Liver (tissue), 9 donors: ENCODE results near the gene EPB41L2. TPM values are rescaled to one million over a fixed set of nuclear protein-coding genes. Genes with fewer than 3 reads are reported as not detected.

Experiments
- DNase-seq: peaks from one replicate; pipeline ENCODE4 v3.0.0-alpha.2; 2017; ENCODE audit warnings: low spot score
- H3K27ac ChIP-seq, 2 donors: one replicate each; pipeline ENCODE4 v1.7.0; 2013; ENCODE audit warnings: inconsistent platforms in 2 of 2, low read length in 2 of 2, control low read depth in 1 of 2, low read depth in 1 of 2, mild to moderate bottlenecking in 1 of 2
- H3K27me3 ChIP-seq, 4 donors: one replicate each; pipeline versions ENCODE4 v1.6.1 to v1.7.0; 2013; ENCODE audit warnings: low read length in 3 of 4, inconsistent platforms in 1 of 4, mild to moderate bottlenecking in 1 of 4, moderate library complexity in 1 of 4; ENCODE audit not compliant: control insufficient read depth in 4 of 4, insufficient read depth in 4 of 4
- H3K36me3 ChIP-seq, 4 donors: one replicate each; pipeline versions ENCODE4 v1.6.1 to v1.7.0; 2013; ENCODE audit warnings: low read length in 3 of 4, mild to moderate bottlenecking in 3 of 4, low read depth in 1 of 4, moderate library complexity in 1 of 4; ENCODE audit not compliant: control insufficient read depth in 4 of 4, insufficient read depth in 3 of 4
- H3K4me1 ChIP-seq, 4 donors: one replicate each; pipeline versions ENCODE4 v1.6.1 to v1.7.0; 2013; ENCODE audit warnings: low read length in 3 of 4, mild to moderate bottlenecking in 3 of 4, moderate library complexity in 1 of 4; ENCODE audit not compliant: control insufficient read depth in 4 of 4, insufficient read depth in 4 of 4
- H3K4me3 ChIP-seq, 3 donors: one replicate each; pipeline versions ENCODE4 v1.6.1 to v1.7.0; 2013; ENCODE audit warnings: low read length in 3 of 3, control low read depth in 1 of 3, low read depth in 1 of 3, mild to moderate bottlenecking in 1 of 3
- H3K9ac ChIP-seq, 2 donors: one replicate each; pipeline ENCODE4 v1.7.0; 2013; ENCODE audit warnings: low read length in 2 of 2, mild to moderate bottlenecking in 2 of 2, moderate library complexity in 2 of 2, control low read depth in 1 of 2, low read depth in 1 of 2
- H3K9me3 ChIP-seq, 4 donors: one replicate each; pipeline versions ENCODE4 v1.6.1 to v1.7.0; 2013; ENCODE audit warnings: low read length in 3 of 4; ENCODE audit not compliant: control insufficient read depth in 4 of 4
- EGR1 ChIP-seq, 2 donors: IDR thresholded peaks; 2 replicates each; pipeline ENCODE4 v1.6.1; 2016 to 2018; ENCODE audit warnings: antibody characterized with exemption in 2 of 2, low read depth in 2 of 2
- FOXA1 ChIP-seq: IDR thresholded peaks from 2 replicates; pipeline ENCODE4 v1.6.1; 2016; ENCODE audit warnings: antibody characterized with exemption
- FOXA2 ChIP-seq: IDR thresholded peaks from 2 replicates; pipeline ENCODE4 v1.6.1; 2016; ENCODE audit warnings: antibody characterized with exemption
- GABPA ChIP-seq, 2 donors: IDR thresholded peaks in 1 of 2; conservative IDR thresholded peaks in 1 of 2; 2 replicates each; pipeline ENCODE4 v1.6.1; 2016; ENCODE audit warnings: antibody characterized with exemption in 2 of 2, mild to moderate bottlenecking in 1 of 2, moderate library complexity in 1 of 2
- HNF4A ChIP-seq, 2 donors: conservative IDR thresholded peaks; 2 replicates each; pipeline ENCODE4 v1.6.1; 2016; ENCODE audit warnings: antibody characterized with exemption in 2 of 2, mild to moderate bottlenecking in 2 of 2
- HNF4G ChIP-seq: IDR thresholded peaks from 2 replicates; pipeline ENCODE4 v1.6.1; 2016; ENCODE audit warnings: antibody characterized with exemption
- JUND ChIP-seq, 2 donors: IDR thresholded peaks; 2 replicates each; pipeline ENCODE4 v1.6.1; 2016; ENCODE audit warnings: antibody characterized with exemption in 2 of 2
- NR2F2 ChIP-seq: IDR thresholded peaks from 2 replicates; pipeline ENCODE4 v1.6.1; 2016; ENCODE audit warnings: antibody characterized with exemption
- RAD21 ChIP-seq, 2 donors: IDR thresholded peaks; 2 replicates each; pipeline ENCODE4 v1.6.1; 2016; ENCODE audit warnings: antibody characterized with exemption in 2 of 2, mild to moderate bottlenecking in 2 of 2
- RXRA ChIP-seq, 2 donors: IDR thresholded peaks; 2 replicates each; pipeline ENCODE4 v1.6.1; 2017 to 2018; ENCODE audit warnings: antibody characterized with exemption in 2 of 2, mild to moderate bottlenecking in 1 of 2
- SP1 ChIP-seq: IDR thresholded peaks from 2 replicates; pipeline ENCODE4 v1.6.1; 2018; ENCODE audit warnings: antibody characterized with exemption, mild to moderate bottlenecking
- TAF1 ChIP-seq: conservative IDR thresholded peaks from 2 replicates; pipeline ENCODE4 v1.6.1; 2016; ENCODE audit warnings: antibody characterized with exemption, mild to moderate bottlenecking
- YY1 ChIP-seq: IDR thresholded peaks from 2 replicates; pipeline ENCODE4 v1.6.1; 2016; ENCODE audit warnings: antibody characterized with exemption, mild to moderate bottlenecking
- WGBS: extraction: QIAGEN DNeasy Blood & Tissue Kit; methylation state at CpG from one replicate; pipeline ENCODE4 v1.1.7; 2013; 5-methylcytosine and 5-hydroxymethylcytosine counted together
- polyA plus RNA-seq, 2 donors: library from polyadenylated mRNA; stranded (reverse) in 1 of 2; unstranded in 1 of 2; fragments of 200-250 nt in 1 of 2; fragments of >200 nt in 1 of 2; fragmentation: Nextera tagmentation in 1 of 2; extraction: Ambion mirVana in 1 of 2; gene quantifications; one replicate each; pipeline versions ENCODE4 v1.2.1 to v1.2.3, GENCODE V29; 2013 to 2015
- total RNA-seq, 2 donors: library from RNA; depleted of rRNA; stranded (reverse); fragments of >200 nt; gene quantifications; one replicate each; pipeline ENCODE4 v1.2.3, GENCODE V29; 2014
- TF ChIP-seq, protein P1 (sequence below): fragments of 150-350 bp; IDR thresholded peaks from 2 replicates; pipeline ENCODE4 v1.5.1; 2017; ENCODE audit warnings: improper control_type of control experiment, low read depth, low read length; ENCODE audit not compliant: missing input control
- TF ChIP-seq, protein P2 (sequence below): IDR thresholded peaks from 2 replicates; pipeline ENCODE4 v1.6.1; 2016; ENCODE audit warnings: antibody characterized with exemption
- TF ChIP-seq, protein P3 (sequence below): IDR thresholded peaks from 2 replicates; pipeline ENCODE4 v1.6.1; 2016; ENCODE audit warnings: antibody characterized with exemption, mild to moderate bottlenecking
- TF ChIP-seq, protein P4 (sequence below): IDR thresholded peaks from 2 replicates; pipeline ENCODE4 v1.6.1; 2016; ENCODE audit warnings: antibody characterized with exemption
- TF ChIP-seq, protein P5 (sequence below): IDR thresholded peaks from 2 replicates; pipeline ENCODE4 v1.6.1; 2016; ENCODE audit warnings: antibody characterized with exemption
- donor health status: healthy.
- donor health status: healthy.
- donor health status: healthy.
- donor health status: healthy.
- donor health status: healthy.

EPB41L2 gene
- total and polyA plus RNA-seq, 4 donors = 10.0 to 43.3 (median 18.7) TPM

DNA sequence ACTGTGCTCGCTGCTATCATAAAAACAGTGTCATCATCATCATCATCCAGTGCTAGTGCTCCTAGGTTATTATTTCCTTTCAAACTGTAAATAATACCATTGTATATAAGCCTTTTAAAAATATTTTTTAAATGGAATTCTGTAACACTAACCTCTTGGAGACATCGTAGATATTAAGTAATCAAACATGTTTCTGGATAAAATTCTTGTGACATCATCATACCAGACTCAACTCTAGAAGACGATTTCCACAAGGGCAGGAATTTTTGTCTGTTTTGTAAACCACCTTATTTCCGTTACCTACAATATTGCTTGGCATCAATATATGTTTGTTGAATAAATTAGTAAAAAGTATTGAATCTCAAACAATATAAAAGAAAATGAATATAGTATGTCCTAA is 40.4 kb downstream of the EPB41L2 start:
- DNase-seq = no peak
- H3K27ac ChIP-seq = no peak overlapping the region
- no peak overlapping the region for H3K9ac ChIP-seq
- WGBS = 69% methylated on average over 4 of the region's 4 CpGs
- H3K36me3 ChIP-seq = no peaks in the 10 kb centered on the region
- H3K9me3 ChIP-seq = no peaks in the 10 kb centered on the region
- H3K4me1 ChIP-seq = no peaks in the 10 kb centered on the region
- TF ChIP-seq FOXA1 (no peak), HNF4G (no peak), RXRA (IDR thresholded peaks at IDR 0.05) (no peak), NR2F2 (no peak), SP1 (no peak), RAD21 (IDR thresholded peaks at IDR 0.05) (no peak), GABPA (IDR thresholded peaks at IDR 0.05 in 1 of 2, conservative IDR thresholded peaks at IDR 0.05 in 1 of 2) (no peak), FOXA2 (no peak), TAF1 (no peak), HNF4A (conservative IDR thresholded peaks at IDR 0.05) (no peak), EGR1 (IDR thresholded peaks at IDR 0.05; ENCODE audit: low read depth in 2 of 2) (no peak), JUND (IDR thresholded peaks at IDR 0.05) (no peak), YY1 (no peak)
- TF ChIP-seq, protein P1, sequence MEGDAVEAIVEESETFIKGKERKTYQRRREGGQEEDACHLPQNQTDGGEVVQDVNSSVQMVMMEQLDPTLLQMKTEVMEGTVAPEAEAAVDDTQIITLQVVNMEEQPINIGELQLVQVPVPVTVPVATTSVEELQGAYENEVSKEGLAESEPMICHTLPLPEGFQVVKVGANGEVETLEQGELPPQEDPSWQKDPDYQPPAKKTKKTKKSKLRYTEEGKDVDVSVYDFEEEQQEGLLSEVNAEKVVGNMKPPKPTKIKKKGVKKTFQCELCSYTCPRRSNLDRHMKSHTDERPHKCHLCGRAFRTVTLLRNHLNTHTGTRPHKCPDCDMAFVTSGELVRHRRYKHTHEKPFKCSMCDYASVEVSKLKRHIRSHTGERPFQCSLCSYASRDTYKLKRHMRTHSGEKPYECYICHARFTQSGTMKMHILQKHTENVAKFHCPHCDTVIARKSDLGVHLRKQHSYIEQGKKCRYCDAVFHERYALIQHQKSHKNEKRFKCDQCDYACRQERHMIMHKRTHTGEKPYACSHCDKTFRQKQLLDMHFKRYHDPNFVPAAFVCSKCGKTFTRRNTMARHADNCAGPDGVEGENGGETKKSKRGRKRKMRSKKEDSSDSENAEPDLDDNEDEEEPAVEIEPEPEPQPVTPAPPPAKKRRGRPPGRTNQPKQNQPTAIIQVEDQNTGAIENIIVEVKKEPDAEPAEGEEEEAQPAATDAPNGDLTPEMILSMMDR = no peak
- TF ChIP-seq, protein P2, sequence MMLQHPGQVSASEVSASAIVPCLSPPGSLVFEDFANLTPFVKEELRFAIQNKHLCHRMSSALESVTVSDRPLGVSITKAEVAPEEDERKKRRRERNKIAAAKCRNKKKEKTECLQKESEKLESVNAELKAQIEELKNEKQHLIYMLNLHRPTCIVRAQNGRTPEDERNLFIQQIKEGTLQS = no peak
- TF ChIP-seq, protein P3, sequence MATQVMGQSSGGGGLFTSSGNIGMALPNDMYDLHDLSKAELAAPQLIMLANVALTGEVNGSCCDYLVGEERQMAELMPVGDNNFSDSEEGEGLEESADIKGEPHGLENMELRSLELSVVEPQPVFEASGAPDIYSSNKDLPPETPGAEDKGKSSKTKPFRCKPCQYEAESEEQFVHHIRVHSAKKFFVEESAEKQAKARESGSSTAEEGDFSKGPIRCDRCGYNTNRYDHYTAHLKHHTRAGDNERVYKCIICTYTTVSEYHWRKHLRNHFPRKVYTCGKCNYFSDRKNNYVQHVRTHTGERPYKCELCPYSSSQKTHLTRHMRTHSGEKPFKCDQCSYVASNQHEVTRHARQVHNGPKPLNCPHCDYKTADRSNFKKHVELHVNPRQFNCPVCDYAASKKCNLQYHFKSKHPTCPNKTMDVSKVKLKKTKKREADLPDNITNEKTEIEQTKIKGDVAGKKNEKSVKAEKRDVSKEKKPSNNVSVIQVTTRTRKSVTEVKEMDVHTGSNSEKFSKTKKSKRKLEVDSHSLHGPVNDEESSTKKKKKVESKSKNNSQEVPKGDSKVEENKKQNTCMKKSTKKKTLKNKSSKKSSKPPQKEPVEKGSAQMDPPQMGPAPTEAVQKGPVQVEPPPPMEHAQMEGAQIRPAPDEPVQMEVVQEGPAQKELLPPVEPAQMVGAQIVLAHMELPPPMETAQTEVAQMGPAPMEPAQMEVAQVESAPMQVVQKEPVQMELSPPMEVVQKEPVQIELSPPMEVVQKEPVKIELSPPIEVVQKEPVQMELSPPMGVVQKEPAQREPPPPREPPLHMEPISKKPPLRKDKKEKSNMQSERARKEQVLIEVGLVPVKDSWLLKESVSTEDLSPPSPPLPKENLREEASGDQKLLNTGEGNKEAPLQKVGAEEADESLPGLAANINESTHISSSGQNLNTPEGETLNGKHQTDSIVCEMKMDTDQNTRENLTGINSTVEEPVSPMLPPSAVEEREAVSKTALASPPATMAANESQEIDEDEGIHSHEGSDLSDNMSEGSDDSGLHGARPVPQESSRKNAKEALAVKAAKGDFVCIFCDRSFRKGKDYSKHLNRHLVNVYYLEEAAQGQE = no peak
- TF ChIP-seq, protein P4, sequence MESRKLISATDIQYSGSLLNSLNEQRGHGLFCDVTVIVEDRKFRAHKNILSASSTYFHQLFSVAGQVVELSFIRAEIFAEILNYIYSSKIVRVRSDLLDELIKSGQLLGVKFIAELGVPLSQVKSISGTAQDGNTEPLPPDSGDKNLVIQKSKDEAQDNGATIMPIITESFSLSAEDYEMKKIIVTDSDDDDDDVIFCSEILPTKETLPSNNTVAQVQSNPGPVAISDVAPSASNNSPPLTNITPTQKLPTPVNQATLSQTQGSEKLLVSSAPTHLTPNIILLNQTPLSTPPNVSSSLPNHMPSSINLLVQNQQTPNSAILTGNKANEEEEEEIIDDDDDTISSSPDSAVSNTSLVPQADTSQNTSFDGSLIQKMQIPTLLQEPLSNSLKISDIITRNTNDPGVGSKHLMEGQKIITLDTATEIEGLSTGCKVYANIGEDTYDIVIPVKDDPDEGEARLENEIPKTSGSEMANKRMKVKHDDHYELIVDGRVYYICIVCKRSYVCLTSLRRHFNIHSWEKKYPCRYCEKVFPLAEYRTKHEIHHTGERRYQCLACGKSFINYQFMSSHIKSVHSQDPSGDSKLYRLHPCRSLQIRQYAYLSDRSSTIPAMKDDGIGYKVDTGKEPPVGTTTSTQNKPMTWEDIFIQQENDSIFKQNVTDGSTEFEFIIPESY = no peak
- TF ChIP-seq, protein P5, sequence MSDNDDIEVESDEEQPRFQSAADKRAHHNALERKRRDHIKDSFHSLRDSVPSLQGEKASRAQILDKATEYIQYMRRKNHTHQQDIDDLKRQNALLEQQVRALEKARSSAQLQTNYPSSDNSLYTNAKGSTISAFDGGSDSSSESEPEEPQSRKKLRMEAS = no peak
- H3K4me3 ChIP-seq = no peak overlapping the region
- no peaks in the 10 kb centered on the region for H3K27me3 ChIP-seq
